Measurements from ENCODE around the gene DTX3. TPM values are rescaled to one million over a fixed set of nuclear protein-coding genes. Genes with fewer than 3 reads are reported as not detected.

The DTX3 gene
- total RNA-seq, 1 donor from 2014 or later, result 26.0 TPM

DNA sequence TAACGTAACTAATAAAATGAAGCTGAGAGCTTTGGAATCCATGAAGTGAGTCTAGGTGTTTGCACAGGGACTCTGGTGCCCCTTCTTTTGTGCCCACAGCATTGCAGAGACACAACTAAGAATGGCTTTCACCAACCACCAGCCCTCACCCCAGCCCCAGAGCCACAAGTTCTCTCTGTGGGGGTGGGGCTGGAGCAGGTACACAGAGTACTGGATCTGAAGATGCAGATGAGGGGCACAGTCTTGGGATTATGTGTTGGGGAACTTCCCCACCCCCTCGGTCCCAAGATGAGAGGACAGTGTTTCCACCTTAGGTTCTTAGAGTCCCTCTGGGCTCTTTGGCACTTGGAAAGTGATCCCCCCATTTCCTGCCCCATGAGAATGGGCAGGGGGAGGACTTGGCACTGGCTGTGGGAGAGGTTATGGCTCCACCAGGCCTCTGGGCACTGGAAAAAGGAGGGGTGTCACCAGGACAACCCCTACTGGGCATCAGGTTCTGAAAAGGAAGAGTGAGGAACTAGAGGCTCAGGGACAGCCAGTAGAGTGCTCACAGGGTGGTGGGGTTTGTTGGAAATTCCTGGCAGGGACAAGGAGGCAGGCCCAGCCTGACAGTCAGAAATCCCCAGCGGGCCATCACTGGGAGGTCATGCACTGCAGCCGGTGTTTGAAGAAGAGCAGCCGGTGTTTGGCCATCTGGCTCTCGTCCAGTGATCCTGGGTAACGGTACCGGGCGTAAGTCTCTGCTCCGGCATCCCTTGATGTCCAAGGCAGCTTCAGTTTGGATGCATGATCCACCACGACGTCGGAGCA is 21.7 kb downstream of the DTX3 start:
- Histone ChIP-seq H3K9me3 (no peaks in the 10 kb centered on the region), H3K4me3 (no peak overlapping the region), H3K4me1 (peaks cover 15% of the 10 kb centered on the region), H3K27ac (no peak overlapping the region), H3K36me3 (no peaks in the 10 kb centered on the region), H3K27me3 (peaks cover 89% of the 10 kb centered on the region)
- DNase-seq (no peak), ATAC-seq (no peak)
- intact Hi-C loops (cut with DNase I), result no loop called here
- TF ChIP-seq CTCF (IDR thresholded peaks at IDR 0.05), result no peak

DNA sequence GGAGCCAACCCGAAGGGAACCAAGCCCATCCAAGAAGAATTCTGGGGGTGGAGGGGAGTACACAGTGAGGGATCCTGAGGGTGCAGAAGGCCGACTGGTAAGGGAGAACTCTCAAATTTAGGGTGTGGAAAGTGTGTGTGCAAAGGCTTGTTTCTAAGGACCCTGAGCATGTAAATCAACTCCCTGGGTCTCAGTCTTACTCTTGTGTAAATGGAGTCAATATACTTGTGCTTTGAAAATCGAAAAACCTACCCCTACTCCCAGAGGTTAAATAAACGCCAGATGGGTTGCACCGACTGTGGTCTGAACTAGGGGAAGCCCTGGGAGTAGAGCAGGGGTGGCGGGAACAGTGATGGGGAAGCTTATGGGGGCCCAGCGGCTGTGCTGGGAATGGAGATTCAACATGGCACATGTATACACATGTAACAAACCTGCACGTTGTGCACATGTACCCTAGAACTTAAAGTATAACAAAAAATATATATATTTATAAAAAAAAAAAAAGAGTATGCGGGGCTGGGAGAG is 22.4 kb downstream of the DTX3 start:
- no peaks in the 10 kb centered on the region for H3K36me3 ChIP-seq
- H3K4me1 ChIP-seq, result peaks cover 10% of the 10 kb centered on the region
- H3K27me3 ChIP-seq, result peaks cover 91% of the 10 kb centered on the region
- no peak overlapping the region for H3K4me3 ChIP-seq
- H3K9me3 ChIP-seq, result no peaks in the 10 kb centered on the region
- intact Hi-C loops (cut with DNase I), result no loop called here
- H3K27ac ChIP-seq, result no peak overlapping the region
- DNase-seq, result no peak
- TF ChIP-seq CTCF (IDR thresholded peaks at IDR 0.05), result no peak
- no peak for ATAC-seq

DNA sequence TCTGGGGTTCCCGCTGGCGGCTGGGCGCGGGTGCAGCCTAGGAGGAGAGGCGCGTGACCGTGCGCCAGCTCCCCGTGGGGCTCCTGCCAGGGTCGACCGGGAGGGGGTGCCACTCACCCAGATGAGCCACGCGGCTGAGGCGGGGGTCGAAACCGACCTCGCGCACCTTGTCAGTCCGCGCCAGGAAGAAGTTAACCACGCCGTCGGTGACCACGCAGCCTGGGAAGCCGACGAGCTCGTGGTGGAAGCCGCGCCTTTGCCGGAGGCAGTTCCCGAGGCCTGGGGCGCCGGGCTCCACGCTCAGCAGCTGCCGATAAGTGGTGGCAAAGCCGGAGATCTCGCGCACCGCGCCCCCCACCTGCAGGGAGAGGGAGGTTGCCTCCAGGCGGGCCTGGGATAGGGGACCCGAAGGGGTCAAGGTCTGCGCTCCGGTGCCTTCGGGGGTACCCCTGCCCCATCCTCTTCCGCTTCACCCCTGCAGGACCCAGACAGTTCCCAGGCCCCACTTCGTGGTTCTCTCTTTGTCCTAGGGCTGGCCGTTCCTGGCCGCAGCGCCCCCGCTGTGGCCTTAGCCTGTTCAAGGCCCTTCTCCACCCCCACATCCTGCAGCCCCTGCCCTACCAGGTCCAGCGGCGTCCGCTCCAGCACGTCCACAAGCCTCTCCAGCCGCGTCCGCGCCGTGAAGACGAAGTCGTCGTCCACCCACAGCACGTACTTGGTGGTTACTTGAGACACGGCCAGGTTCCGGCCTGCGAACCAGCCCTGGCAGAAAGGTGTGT is 23.1 kb downstream of the DTX3 start:
- H3K36me3 ChIP-seq, result no peaks in the 10 kb centered on the region
- no peak overlapping the region for H3K27ac ChIP-seq
- H3K27me3 ChIP-seq, result peaks cover 91% of the 10 kb centered on the region
- no peaks in the 10 kb centered on the region for H3K9me3 ChIP-seq
- H3K4me1 ChIP-seq, result peaks cover 16% of the 10 kb centered on the region
- no peak for DNase-seq
- H3K4me3 ChIP-seq, result peak overlapping the region; percentile 11
- peak; percentile 14 for TF ChIP-seq CTCF (IDR thresholded peaks at IDR 0.05)
- ATAC-seq, result peak; percentile 8
- intact Hi-C loops (cut with DNase I), result no loop called here

DNA sequence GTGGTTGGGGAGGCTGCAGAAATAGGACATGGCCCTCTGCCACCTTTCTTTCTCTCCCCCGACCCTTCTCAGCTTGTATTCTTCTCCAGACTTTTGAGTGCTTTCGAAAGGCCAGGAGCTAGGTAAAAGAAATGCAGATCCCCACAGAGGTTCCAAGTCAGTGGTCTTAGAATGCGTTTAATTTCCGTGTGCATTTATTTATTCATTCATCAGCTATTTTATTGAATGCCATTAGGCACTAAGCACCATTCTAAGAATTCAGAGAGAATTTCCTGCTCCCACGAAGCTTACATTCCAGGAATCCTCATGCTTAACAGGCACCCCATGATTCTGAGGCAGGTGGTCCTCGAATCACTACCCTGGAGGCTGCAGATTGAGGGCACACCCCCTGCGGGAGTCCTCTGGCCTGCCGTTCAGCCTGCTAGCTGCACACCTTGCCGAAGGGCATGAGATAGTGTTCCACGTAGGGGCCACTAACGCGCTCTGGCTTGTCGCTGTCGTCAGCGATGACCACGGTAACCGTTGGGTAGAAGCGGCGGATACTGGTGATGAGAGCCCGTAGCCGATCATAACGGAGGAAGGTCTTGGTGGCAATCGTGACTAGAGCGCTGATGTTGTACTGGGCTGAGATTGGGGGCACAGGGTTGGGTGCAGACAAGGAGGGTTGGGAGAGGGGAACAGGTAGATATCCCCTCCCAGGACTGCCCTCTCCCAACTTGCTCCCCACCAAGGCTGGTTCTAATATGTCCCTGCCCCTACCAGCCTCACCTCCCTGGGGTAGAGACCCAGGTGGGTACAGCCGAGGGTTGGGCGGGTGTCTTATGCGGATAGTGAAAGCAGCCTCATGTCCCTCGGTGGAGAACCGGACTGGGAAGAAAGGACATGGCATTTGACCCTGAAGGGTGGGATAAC is 23.9 kb downstream of the DTX3 start:
- Histone ChIP-seq H3K4me1 (peaks cover 19% of the 10 kb centered on the region), H3K27me3 (peaks cover 89% of the 10 kb centered on the region), H3K4me3 (no peak overlapping the region), H3K27ac (no peak overlapping the region), H3K9me3 (no peaks in the 10 kb centered on the region), H3K36me3 (no peaks in the 10 kb centered on the region)
- intact Hi-C loops (cut with DNase I), result no loop called here
- no peak for ATAC-seq
- TF ChIP-seq CTCF (IDR thresholded peaks at IDR 0.05), result no peak
- no peak for DNase-seq

GRCh38 chr12:57629897-57630471 is 25.4 kb downstream of the DTX3 start:
- no peaks in the 10 kb centered on the region for H3K36me3 ChIP-seq
- peaks cover 86% of the 10 kb centered on the region for H3K27me3 ChIP-seq
- DNase-seq, result no peak
- no peaks in the 10 kb centered on the region for H3K9me3 ChIP-seq
- H3K4me3 ChIP-seq, result no peak overlapping the region
- no peak for ATAC-seq
- TF ChIP-seq CTCF (IDR thresholded peaks at IDR 0.05), result no peak
- H3K4me1 ChIP-seq, result peaks cover 19% of the 10 kb centered on the region
- H3K27ac ChIP-seq, result no peak overlapping the region
- intact Hi-C loops (cut with DNase I), result no loop called here

Measured in upper lobe of right lung (tissue), 1 donor.